Endodermal cell (in vitro differentiated cells): ENCODE results near the gene RECK. TPM values are rescaled to one million over a fixed set of nuclear protein-coding genes. Genes with fewer than 3 reads are reported as not detected.

Source experiments
- DNase-seq: peaks from one replicate; pipeline ENCODE4 v3.0.0-alpha.2; 2017
- H3K27ac ChIP-seq: 2 replicates; pipeline ENCODE4 v1.5.1; 2013; ENCODE audit warnings: mild to moderate bottlenecking, low read depth, low read length, moderate library complexity
- H3K27me3 ChIP-seq: 2 replicates; pipeline ENCODE4 v1.6.1; 2013; ENCODE audit warnings: mild to moderate bottlenecking, low read length, moderate library complexity; ENCODE audit not compliant: insufficient read depth, control insufficient read depth, poor library complexity, severe bottlenecking
- H3K36me3 ChIP-seq: 2 replicates; pipeline ENCODE4 v1.7.0; 2013; ENCODE audit warnings: mild to moderate bottlenecking, low read length, moderate library complexity; ENCODE audit not compliant: control insufficient read depth, insufficient read depth
- H3K4me1 ChIP-seq: one replicate; pipeline ENCODE4 v1.7.0; 2013; ENCODE audit warnings: low read length; ENCODE audit not compliant: control insufficient read depth, insufficient read depth
- H3K4me3 ChIP-seq: 2 replicates; pipeline ENCODE4 v1.5.1; 2013; ENCODE audit warnings: mild to moderate bottlenecking, low read length, moderate library complexity
- H3K9ac ChIP-seq: 2 replicates; pipeline ENCODE4 v1.6.1; 2013; ENCODE audit warnings: mild to moderate bottlenecking, low read length, moderate library complexity; ENCODE audit not compliant: poor library complexity, severe bottlenecking; ENCODE audit errors: extremely low read depth
- H3K9me3 ChIP-seq: 2 replicates; pipeline ENCODE4 v1.6.1; 2013; ENCODE audit warnings: mild to moderate bottlenecking, low read length, moderate library complexity; ENCODE audit not compliant: control insufficient read depth
- H3K27ac Mint-ChIP-seq: 2 replicates; pipeline ENCODE4 v1.8.0; 2020; ENCODE audit warnings: mixed read lengths
- H3K27me3 Mint-ChIP-seq: 2 replicates; pipeline ENCODE4 v1.8.0; 2021; ENCODE audit warnings: mild to moderate bottlenecking, mixed read lengths; ENCODE audit not compliant: insufficient read depth
- H3K36me3 Mint-ChIP-seq: 2 replicates; pipeline ENCODE4 v1.8.0; 2020; ENCODE audit warnings: low read depth, mixed read lengths
- H3K4me1 Mint-ChIP-seq: 2 replicates; pipeline ENCODE4 v1.8.0; 2020; ENCODE audit warnings: mixed read lengths
- H3K4me3 Mint-ChIP-seq: 2 replicates; pipeline ENCODE4 v1.8.0; 2020; ENCODE audit warnings: mild to moderate bottlenecking, moderate library complexity, mixed read lengths
- H3K9me3 Mint-ChIP-seq: 2 replicates; pipeline ENCODE4 v1.8.0; 2020; ENCODE audit warnings: mild to moderate bottlenecking, mixed read lengths
- WGBS, 2 experiments: methylation state at CpG; one replicate each; pipeline versions ENCODE4 v1.1.5 to v1.1.7; 2013; ENCODE audit warnings: missing lambda C conversion rate in 2 of 2, mixed read lengths in 1 of 2; ENCODE audit not compliant: insufficient coverage in 1 of 2, insufficient read length in 1 of 2; 5-methylcytosine and 5-hydroxymethylcytosine counted together
- total RNA-seq, 2 donors: library from RNA; stranded (reverse); fragmentation: NEBNext Ultra II Directional in 1 of 2; extraction: Animal tissue kit (Norgen Biotek cat#: 25700) in 1 of 2; gene quantifications; 2 replicates in 1 of 2; 3 replicates in 1 of 2; pipeline ENCODE4 v1.2.1, GENCODE V29; 2021
- TF ChIP-seq, protein P1 (sequence below): fragments of 200-600 bp; sonication (generic); conservative IDR thresholded peaks from 2 replicates; pipeline ENCODE4 v1.5.0; 2021; ENCODE audit warnings: antibody characterized with exemption, mild to moderate bottlenecking

Gene RECK
- total RNA-seq, 2 donors from 2014 or later = 11.5 to 16.1 TPM

DNA sequence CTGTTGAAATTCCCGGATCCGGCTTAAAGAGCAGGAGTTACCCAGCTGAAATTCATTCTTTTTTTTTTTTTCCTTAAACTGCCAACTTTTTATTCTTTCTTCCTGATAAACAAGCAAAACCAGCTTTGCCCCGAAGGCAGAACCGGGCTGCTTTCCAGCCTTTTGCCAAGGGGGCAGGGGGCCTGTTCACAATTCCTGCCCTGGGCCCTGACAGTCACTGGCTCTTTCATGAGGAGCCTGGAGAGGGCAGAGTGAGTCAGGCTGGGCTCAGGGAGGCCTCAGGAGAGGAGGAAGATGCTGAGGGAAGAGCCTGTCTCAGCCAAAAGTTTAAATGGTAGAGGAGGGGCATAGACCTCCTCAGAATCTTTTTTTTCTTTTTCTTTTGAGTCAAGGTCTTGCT, 104.6 kb downstream of the RECK start:
- no peak overlapping the region for H3K27ac ChIP-seq
- H3K9me3 Mint-ChIP-seq = peaks cover 11% of the 10 kb centered on the region
- peaks cover 34% of the 10 kb centered on the region for H3K27me3 Mint-ChIP-seq
- H3K27me3 ChIP-seq = peaks cover 16% of the 10 kb centered on the region
- H3K36me3 Mint-ChIP-seq = peaks cover 27% of the 10 kb centered on the region
- peaks cover 16% of the 10 kb centered on the region for H3K9me3 ChIP-seq
- peaks cover 29% of the 10 kb centered on the region for H3K36me3 ChIP-seq
- H3K4me3 ChIP-seq = no peak overlapping the region
- no peaks in the 10 kb centered on the region for H3K4me1 ChIP-seq
- 89 to 90% methylated on average over 4 of the region's 4 CpGs for WGBS, 2 experiments
- peak; percentile 81 for DNase-seq
- TF ChIP-seq, protein P1, sequence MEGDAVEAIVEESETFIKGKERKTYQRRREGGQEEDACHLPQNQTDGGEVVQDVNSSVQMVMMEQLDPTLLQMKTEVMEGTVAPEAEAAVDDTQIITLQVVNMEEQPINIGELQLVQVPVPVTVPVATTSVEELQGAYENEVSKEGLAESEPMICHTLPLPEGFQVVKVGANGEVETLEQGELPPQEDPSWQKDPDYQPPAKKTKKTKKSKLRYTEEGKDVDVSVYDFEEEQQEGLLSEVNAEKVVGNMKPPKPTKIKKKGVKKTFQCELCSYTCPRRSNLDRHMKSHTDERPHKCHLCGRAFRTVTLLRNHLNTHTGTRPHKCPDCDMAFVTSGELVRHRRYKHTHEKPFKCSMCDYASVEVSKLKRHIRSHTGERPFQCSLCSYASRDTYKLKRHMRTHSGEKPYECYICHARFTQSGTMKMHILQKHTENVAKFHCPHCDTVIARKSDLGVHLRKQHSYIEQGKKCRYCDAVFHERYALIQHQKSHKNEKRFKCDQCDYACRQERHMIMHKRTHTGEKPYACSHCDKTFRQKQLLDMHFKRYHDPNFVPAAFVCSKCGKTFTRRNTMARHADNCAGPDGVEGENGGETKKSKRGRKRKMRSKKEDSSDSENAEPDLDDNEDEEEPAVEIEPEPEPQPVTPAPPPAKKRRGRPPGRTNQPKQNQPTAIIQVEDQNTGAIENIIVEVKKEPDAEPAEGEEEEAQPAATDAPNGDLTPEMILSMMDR = peak; percentile 69
- H3K4me1 Mint-ChIP-seq = peaks cover 20% of the 10 kb centered on the region
- no peak overlapping the region for H3K4me3 Mint-ChIP-seq
- H3K27ac Mint-ChIP-seq = no peak overlapping the region
- no peak overlapping the region for H3K9ac ChIP-seq

DNA sequence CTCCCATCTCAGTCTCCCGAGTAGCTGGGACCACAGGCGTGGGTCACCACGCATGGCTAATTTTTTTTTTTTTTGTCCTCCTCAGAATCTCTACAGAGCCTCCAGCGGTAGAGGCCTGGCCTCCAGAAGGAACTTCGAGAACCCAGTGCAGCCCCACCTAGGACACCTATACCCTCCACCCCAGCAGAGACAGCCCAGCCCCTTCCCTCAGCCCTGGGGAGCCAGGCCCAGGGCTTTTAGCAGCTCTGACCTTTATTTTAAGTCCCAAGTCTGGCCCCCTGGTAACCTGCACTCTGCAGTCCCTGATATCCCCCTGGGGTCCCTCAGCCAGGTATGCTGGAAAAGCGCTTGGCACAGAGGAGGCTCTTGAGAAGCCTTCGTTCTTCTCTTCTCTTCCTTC, 105.0 kb downstream of the RECK start:
- H3K27me3 ChIP-seq = peaks cover 16% of the 10 kb centered on the region

DNA sequence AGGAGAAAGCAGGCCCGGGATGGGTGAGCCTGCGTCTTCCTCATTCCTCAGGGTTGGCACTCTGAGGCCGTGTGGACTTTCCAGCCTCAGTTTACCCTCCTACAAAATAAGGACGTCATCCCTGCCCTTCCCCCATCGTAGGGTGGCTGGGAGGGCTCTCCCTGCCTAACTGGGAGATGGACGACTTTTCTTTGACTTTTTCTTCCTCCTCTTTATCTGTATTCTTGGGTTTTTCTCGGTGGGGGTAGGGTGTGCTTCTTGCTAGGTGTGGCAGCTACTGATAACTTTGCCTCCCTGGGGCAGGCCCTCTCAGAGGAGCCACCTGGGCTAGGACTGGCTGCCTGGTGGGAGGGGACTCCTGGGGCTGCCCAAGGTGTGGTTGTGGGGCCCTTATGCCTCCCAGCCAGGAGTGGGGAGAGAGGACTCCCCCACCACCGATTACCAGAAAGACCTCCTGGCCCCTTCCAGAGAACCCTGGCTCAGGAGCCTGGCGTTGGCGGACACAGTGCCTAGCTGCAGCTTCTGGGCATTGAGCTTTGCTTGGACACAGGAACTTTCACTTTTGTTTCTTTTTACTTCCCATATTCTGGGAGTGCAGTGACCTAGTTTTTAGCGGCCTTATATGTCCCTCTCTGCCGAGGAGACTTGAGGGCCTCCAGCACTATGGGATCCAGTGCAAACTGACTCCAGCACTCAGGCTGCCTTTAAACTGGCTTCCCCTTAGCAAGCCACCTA, 106.0 kb downstream of the RECK start:
- H3K9ac ChIP-seq = no peak overlapping the region

More for the DNA sequence above, 105.0 kb downstream of the RECK start:
- Mint-ChIP-seq H3K27ac (no peak overlapping the region), H3K36me3 (peaks cover 29% of the 10 kb centered on the region), H3K9me3 (peaks cover 12% of the 10 kb centered on the region), H3K27me3 (peaks cover 34% of the 10 kb centered on the region), H3K4me1 (peaks cover 20% of the 10 kb centered on the region), H3K4me3 (no peak overlapping the region)
- 89 to 98% methylated on average over 6 to 7 of the region's 7 CpGs for WGBS, 2 experiments
- no peaks in the 10 kb centered on the region for H3K4me1 ChIP-seq
- peaks cover 18% of the 10 kb centered on the region for H3K9me3 ChIP-seq
- no peak overlapping the region for H3K9ac ChIP-seq
- no peak overlapping the region for H3K27ac ChIP-seq
- H3K36me3 ChIP-seq = peaks cover 29% of the 10 kb centered on the region
- TF ChIP-seq, protein P1 = no peak
- H3K4me3 ChIP-seq = no peak overlapping the region
- DNase-seq = no peak

More for the DNA sequence above, 106.0 kb downstream of the RECK start:
- H3K36me3 Mint-ChIP-seq = peaks cover 37% of the 10 kb centered on the region
- peaks cover 26% of the 10 kb centered on the region for H3K27me3 Mint-ChIP-seq
- no peak overlapping the region for H3K4me3 Mint-ChIP-seq
- H3K27ac Mint-ChIP-seq = no peak overlapping the region
- H3K9me3 Mint-ChIP-seq = peaks cover 12% of the 10 kb centered on the region
- Histone ChIP-seq H3K4me1 (no peaks in the 10 kb centered on the region), H3K27me3 (peaks cover 7% of the 10 kb centered on the region), H3K27ac (no peak overlapping the region), H3K36me3 (peaks cover 38% of the 10 kb centered on the region), H3K9me3 (peaks cover 18% of the 10 kb centered on the region), H3K4me3 (no peak overlapping the region)
- H3K4me1 Mint-ChIP-seq = peaks cover 13% of the 10 kb centered on the region
- no peak for DNase-seq
- WGBS, 2 experiments = 90 to 92% methylated on average over 9 to 12 of the region's 12 CpGs
- TF ChIP-seq, protein P1 = no peak
